ENCODE measurements around the gene IL12RB1.

DNA sequence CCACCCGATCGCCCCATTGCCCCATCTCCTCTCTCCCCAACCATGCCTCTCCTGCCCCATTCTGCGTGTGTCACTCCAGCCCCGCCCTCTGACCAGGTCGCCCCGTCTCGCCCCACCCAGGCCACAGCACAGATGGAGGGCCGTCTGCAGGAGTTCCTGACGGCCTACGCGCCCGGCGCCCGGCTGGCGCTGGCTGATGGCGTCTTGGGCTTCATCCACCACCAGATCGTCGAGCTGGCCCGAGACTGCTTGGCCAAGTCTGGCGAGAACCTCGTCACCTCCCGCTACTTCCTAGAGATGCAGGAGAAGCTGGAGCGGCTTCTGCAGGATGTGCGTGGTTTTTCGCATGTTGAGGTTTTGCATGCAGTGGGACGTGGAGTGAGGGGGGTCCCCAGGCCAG, 37.1 kb upstream of the IL12RB1 start:
- TF ChIP-seq, protein P1, sequence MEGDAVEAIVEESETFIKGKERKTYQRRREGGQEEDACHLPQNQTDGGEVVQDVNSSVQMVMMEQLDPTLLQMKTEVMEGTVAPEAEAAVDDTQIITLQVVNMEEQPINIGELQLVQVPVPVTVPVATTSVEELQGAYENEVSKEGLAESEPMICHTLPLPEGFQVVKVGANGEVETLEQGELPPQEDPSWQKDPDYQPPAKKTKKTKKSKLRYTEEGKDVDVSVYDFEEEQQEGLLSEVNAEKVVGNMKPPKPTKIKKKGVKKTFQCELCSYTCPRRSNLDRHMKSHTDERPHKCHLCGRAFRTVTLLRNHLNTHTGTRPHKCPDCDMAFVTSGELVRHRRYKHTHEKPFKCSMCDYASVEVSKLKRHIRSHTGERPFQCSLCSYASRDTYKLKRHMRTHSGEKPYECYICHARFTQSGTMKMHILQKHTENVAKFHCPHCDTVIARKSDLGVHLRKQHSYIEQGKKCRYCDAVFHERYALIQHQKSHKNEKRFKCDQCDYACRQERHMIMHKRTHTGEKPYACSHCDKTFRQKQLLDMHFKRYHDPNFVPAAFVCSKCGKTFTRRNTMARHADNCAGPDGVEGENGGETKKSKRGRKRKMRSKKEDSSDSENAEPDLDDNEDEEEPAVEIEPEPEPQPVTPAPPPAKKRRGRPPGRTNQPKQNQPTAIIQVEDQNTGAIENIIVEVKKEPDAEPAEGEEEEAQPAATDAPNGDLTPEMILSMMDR (IDR thresholded peaks at IDR 0.05; ENCODE audit: borderline replicate concordance, extremely low read depth, low read length, poor library complexity, severe bottlenecking): no peak
- TF ChIP-seq EZH2 (IDR thresholded peaks at IDR 0.05; ENCODE audit: borderline replicate concordance, low read depth, low read length, severe bottlenecking): no peak
